HL-60 (cell line): Measurements from ENCODE around the gene MAS1L.

ENCODE experiments used
- DNase-seq, 2 experiments: peaks; one replicate each; pipeline ENCODE4 v3.0.0-alpha.2; 2010 to 2020; ENCODE audit warnings: low read depth in 1 of 2, low spot score in 1 of 2
- H3K27ac ChIP-seq: fragments of 250-450 bp; sonication (Bioruptor Pico); replicated peaks from 2 replicates; pipeline ENCODE4 v1.5.1; 2020; ENCODE audit warnings: mild to moderate bottlenecking, moderate library complexity
- H3K27me3 ChIP-seq: fragments of 250-450 bp; sonication (Bioruptor Pico); 2 replicates; pipeline ENCODE4 v1.5.1; 2021; ENCODE audit warnings: mild to moderate bottlenecking, moderate library complexity; ENCODE audit not compliant: insufficient read depth, poor library complexity, severe bottlenecking
- H3K4me3 ChIP-seq: replicated peaks from 2 replicates; pipeline ENCODE4 v1.5.1; 2011; ENCODE audit warnings: mild to moderate bottlenecking, control low read depth, low read length; ENCODE audit not compliant: insufficient read depth
- CTCF ChIP-seq: IDR thresholded peaks from one replicate; pipeline ENCODE4 v1.5.1; 2011; ENCODE audit warnings: low read length, control low read depth, inconsistent platforms; ENCODE audit not compliant: insufficient read depth
- GABPA ChIP-seq: IDR thresholded peaks from 2 replicates; pipeline ENCODE4 v1.6.1; 2012; ENCODE audit warnings: low read depth
- POLR2AphosphoS5 ChIP-seq: IDR thresholded peaks from 2 replicates; pipeline ENCODE4 v1.6.1; 2012; ENCODE audit warnings: low read depth
- REST ChIP-seq: IDR thresholded peaks from 2 replicates; pipeline ENCODE4 v1.6.1; 2012; ENCODE audit warnings: low read depth; ENCODE audit not compliant: insufficient replicate concordance
- SPI1 ChIP-seq: IDR thresholded peaks from 2 replicates; pipeline ENCODE4 v1.6.1; 2012; ENCODE audit warnings: low read depth, mild to moderate bottlenecking, borderline replicate concordance

Gene MAS1L

GRCh38 chr6:29501106-29501505, 13.3 kb upstream of the MAS1L start:
- Histone ChIP-seq H3K4me3 (no peak overlapping the region), H3K27me3 (peaks cover 3% of the 10 kb centered on the region), H3K27ac (no peak overlapping the region)
- no peak for TF ChIP-seq POLR2AphosphoS5
- no peak for DNase-seq

- Histone ChIP-seq H3K4me3 (no peak overlapping the region), H3K27ac (no peak overlapping the region), H3K27me3 (peaks cover 3% of the 10 kb centered on the region)
- TF ChIP-seq POLR2AphosphoS5 (no peak), CTCF (no peak), SPI1 (no peak), GABPA (no peak), REST (no peak)
- no peak for DNase-seq
Measured at GRCh38 chr6:29500594-29500993, 12.8 kb upstream of the MAS1L start.

- no peak for TF ChIP-seq CTCF
- TF ChIP-seq GABPA, result no peak
- TF ChIP-seq REST, result no peak
- no peak for TF ChIP-seq SPI1
- no peak for TF ChIP-seq POLR2AphosphoS5
- H3K27me3 ChIP-seq, result peaks cover 3% of the 10 kb centered on the region
- H3K4me3 ChIP-seq, result no peak overlapping the region
- no peak overlapping the region for H3K27ac ChIP-seq
- DNase-seq, result no peak
Measured at GRCh38 chr6:29499704-29500103, 11.9 kb upstream of the MAS1L start.

- peaks cover 3% of the 10 kb centered on the region for H3K27me3 ChIP-seq
- H3K27ac ChIP-seq, result no peak overlapping the region
- DNase-seq, result no peak
- H3K4me3 ChIP-seq, result no peak overlapping the region
- TF ChIP-seq GABPA (no peak), REST (no peak), SPI1 (no peak)
Measured at GRCh38 chr6:29496961-29497360, 9.2 kb upstream of the MAS1L start.
